Lower lobe of right lung (tissue), 2 donors: ENCODE data around the gene SHMT2. TPM values are rescaled to one million over a fixed set of nuclear protein-coding genes. Genes with fewer than 3 reads are reported as not detected.

Experiments
- ATAC-seq, 2 donors: fragments of 200-7000 bp; cut with Tn5 transposase; one replicate each; pipeline ENCODE4 v1.9.1; 2020 to 2022; ENCODE audit warnings: mild to moderate bottlenecking in 2 of 2, moderate library complexity in 2 of 2
- DNase-seq: peaks from one replicate; pipeline ENCODE4 v3.0.0-alpha.2; 2020
- H3K27ac ChIP-seq: fragments of 200-600 bp; one replicate; pipeline ENCODE4 v1.8.0; 2022
- H3K27me3 ChIP-seq: fragments of 200-600 bp; one replicate; pipeline ENCODE4 v1.8.0; 2022; ENCODE audit warnings: low read depth
- H3K36me3 ChIP-seq: fragments of 200-600 bp; one replicate; pipeline ENCODE4 v1.8.0; 2022; ENCODE audit warnings: mild to moderate bottlenecking
- H3K4me1 ChIP-seq: fragments of 200-600 bp; one replicate; pipeline ENCODE4 v1.8.0; 2022
- H3K4me3 ChIP-seq: fragments of 200-600 bp; one replicate; pipeline ENCODE4 v1.8.0; 2022; ENCODE audit warnings: mild to moderate bottlenecking
- H3K9me3 ChIP-seq: fragments of 200-600 bp; one replicate; pipeline ENCODE4 v1.8.0; 2022
- intact Hi-C: fragments of 100-400 bp; cut with DNase I; formaldehyde crosslinking; loops from one replicate; pipeline ENCODE4 v1.11.0; 2022
- total RNA-seq: library from RNA; stranded (reverse); fragmentation: NEBNext Ultra II Directional; extraction: Animal tissue kit (Norgen Biotek cat#: 25700); gene quantifications from one replicate; pipeline ENCODE4 v1.2.1, GENCODE V29; 2021
- TF ChIP-seq, protein P1 (sequence below): fragments of 200-600 bp; IDR thresholded peaks from one replicate; pipeline ENCODE4 v1.8.0; 2022; ENCODE audit warnings: antibody characterized with exemption, mild to moderate bottlenecking
- donor health status: DM: no; HTN: yes; CAD: no; lungs with severe emphysema.

Gene SHMT2
- total RNA-seq, 1 donor from 2014 or later = 66.6 TPM

- DNase-seq (no peak), ATAC-seq (no peak)
- intact Hi-C loops = no loop called here
- no peaks in the 10 kb centered on the region for H3K4me1 ChIP-seq
- H3K9me3 ChIP-seq = no peaks in the 10 kb centered on the region
- no peaks in the 10 kb centered on the region for H3K27me3 ChIP-seq
- H3K4me3 ChIP-seq = no peak overlapping the region
- H3K27ac ChIP-seq = no peak overlapping the region
- TF ChIP-seq, protein P1, sequence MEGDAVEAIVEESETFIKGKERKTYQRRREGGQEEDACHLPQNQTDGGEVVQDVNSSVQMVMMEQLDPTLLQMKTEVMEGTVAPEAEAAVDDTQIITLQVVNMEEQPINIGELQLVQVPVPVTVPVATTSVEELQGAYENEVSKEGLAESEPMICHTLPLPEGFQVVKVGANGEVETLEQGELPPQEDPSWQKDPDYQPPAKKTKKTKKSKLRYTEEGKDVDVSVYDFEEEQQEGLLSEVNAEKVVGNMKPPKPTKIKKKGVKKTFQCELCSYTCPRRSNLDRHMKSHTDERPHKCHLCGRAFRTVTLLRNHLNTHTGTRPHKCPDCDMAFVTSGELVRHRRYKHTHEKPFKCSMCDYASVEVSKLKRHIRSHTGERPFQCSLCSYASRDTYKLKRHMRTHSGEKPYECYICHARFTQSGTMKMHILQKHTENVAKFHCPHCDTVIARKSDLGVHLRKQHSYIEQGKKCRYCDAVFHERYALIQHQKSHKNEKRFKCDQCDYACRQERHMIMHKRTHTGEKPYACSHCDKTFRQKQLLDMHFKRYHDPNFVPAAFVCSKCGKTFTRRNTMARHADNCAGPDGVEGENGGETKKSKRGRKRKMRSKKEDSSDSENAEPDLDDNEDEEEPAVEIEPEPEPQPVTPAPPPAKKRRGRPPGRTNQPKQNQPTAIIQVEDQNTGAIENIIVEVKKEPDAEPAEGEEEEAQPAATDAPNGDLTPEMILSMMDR = no peak
- H3K36me3 ChIP-seq = peaks cover 67% of the 10 kb centered on the region
These were observed 26.4 kb downstream of the SHMT2 start for GRCh38 chr12:57255916-57256315.

GRCh38 chr12:57258977-57259970 is 29.8 kb downstream of the SHMT2 start:
- H3K36me3 ChIP-seq = peaks cover 73% of the 10 kb centered on the region
- TF ChIP-seq, protein P1 = no peak
- no peak overlapping the region for H3K27ac ChIP-seq
- no peak overlapping the region for H3K4me3 ChIP-seq
- DNase-seq (no peak), ATAC-seq (no peak)
- no peaks in the 10 kb centered on the region for H3K9me3 ChIP-seq
- intact Hi-C loops = no loop called here
- no peaks in the 10 kb centered on the region for H3K27me3 ChIP-seq
- H3K4me1 ChIP-seq = no peaks in the 10 kb centered on the region

GRCh38 chr12:57260366-57260765 is 30.9 kb downstream of the SHMT2 start:
- H3K4me3 ChIP-seq = no peak overlapping the region
- H3K9me3 ChIP-seq = no peaks in the 10 kb centered on the region
- intact Hi-C loops = no loop called here
- no peak for DNase-seq
- no peak overlapping the region for H3K27ac ChIP-seq
- peaks cover 72% of the 10 kb centered on the region for H3K36me3 ChIP-seq
- no peaks in the 10 kb centered on the region for H3K27me3 ChIP-seq
- no peak for ATAC-seq
- TF ChIP-seq, protein P1 = no peak
- H3K4me1 ChIP-seq = no peaks in the 10 kb centered on the region

GRCh38 chr12:57261428-57261865 is 31.9 kb downstream of the SHMT2 start:
- Histone ChIP-seq H3K4me1 (no peaks in the 10 kb centered on the region), H3K4me3 (no peak overlapping the region), H3K27ac (no peak overlapping the region), H3K27me3 (no peaks in the 10 kb centered on the region), H3K9me3 (no peaks in the 10 kb centered on the region), H3K36me3 (peaks cover 72% of the 10 kb centered on the region)
- DNase-seq (no peak), ATAC-seq (no peak)
- intact Hi-C loops = no loop called here
- TF ChIP-seq, protein P1 = no peak

DNA sequence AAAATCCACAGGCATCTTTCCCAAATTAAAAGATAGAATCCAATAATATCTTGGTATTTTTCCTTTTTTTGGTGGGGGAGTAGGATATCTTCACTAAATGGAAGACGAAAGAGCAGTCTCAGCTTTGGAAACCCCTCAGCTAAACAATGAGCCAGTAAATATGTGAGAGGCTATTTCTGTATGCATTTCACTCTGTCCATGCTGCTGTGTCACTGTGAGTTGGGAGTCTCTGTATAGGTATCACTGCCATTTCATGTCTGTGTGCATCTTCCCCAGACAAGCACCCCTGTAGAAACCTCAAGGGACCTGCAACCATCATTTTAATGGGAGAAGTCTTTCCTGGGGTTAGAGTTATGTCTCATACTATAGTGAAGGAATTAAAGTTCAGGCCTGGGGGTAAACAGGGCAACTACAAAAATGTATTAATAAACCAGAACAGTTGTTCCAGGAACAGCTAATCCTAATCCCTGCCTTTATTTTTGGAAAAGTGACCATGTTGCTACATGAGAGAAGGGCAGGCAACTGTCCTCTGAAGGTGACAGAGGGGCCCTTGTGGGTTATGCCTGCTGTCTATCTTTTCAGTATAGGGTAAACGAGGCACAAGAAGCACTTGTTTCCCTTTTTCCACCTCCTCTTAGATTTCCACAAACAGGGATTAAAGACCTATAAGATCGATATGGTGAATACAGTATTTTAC is 32.8 kb downstream of the SHMT2 start:
- intact Hi-C loops = no loop called here
- peaks cover 72% of the 10 kb centered on the region for H3K36me3 ChIP-seq
- DNase-seq = no peak
- no peak for ATAC-seq
- no peaks in the 10 kb centered on the region for H3K9me3 ChIP-seq
- H3K4me1 ChIP-seq = no peaks in the 10 kb centered on the region
- no peak overlapping the region for H3K27ac ChIP-seq
- no peaks in the 10 kb centered on the region for H3K27me3 ChIP-seq
- TF ChIP-seq, protein P1 = no peak
- no peak overlapping the region for H3K4me3 ChIP-seq
